ENCODE results near the gene ARSA.
"Not testable (repeated sequence)": the region's sequence is repeated elsewhere in the genome, so short reads cannot be mapped to it uniquely, and the experiment has no call there.

Gene ARSA

GRCh38 chr22:50656122-50657070 lies 28.4 kb upstream of the ARSA start:
- DNase-seq (ENCODE audit: low read depth): peak; percentile 24

GRCh38 chr22:50654664-50655063 lies 26.7 kb upstream of the ARSA start:
- not testable (repeated sequence) for DNase-seq (ENCODE audit: low read depth); H3K4me3 ChIP-seq (ENCODE audit: low read depth, low read length)

More at GRCh38 chr22:50656122-50657070, 28.4 kb upstream of the ARSA start:
- H3K4me3 ChIP-seq (ENCODE audit: low read depth, low read length): no peak overlapping the region

GRCh38 chr22:50653256-50653655 lies 25.3 kb upstream of the ARSA start:
- no peak overlapping the region for H3K4me3 ChIP-seq (ENCODE audit: low read depth, low read length)

GRCh38 chr22:50643821-50644101 lies 15.8 kb upstream of the ARSA start:
- not testable (repeated sequence) for H3K4me3 ChIP-seq (ENCODE audit: low read depth, low read length); DNase-seq (ENCODE audit: low read depth)

More at GRCh38 chr22:50653256-50653655, 25.3 kb upstream of the ARSA start:
- DNase-seq (ENCODE audit: low read depth): no peak

DNA sequence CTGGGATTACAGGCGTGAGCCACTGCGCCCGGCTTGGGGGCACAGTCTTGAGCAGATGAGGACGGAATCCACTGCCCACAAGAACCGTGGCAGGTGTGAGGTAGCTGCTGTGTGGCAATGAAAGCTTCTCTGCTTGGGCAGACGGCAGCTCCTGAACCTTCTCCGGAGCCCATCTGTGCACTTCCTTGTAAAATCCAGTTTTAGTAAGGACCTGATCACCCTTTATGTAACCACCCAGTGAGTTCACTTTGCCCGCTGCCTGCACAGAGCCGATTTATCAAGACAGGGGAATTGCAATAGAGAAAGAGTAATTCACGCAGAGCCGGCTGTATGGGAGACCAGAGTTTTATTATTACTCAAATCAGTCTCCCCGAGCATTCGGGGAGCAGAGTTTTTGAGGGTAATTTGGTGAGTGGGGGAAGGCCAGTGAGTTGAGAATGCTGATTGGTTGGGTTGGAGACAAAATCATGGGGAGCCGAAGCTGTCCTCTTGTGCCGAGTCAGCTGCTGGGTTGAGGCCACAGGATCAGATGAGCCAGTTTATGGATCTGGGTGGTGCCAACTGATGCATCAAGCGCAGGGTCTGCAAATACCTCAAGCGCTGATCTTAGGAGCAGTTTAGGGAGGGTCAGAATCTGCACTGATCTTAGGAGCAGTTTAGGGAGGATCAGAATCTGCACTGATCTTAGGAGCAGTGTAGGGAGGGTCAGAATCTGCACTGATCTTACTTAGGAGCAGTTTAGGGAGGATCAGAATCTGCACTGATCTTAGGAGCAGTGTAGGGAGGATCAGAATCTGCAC lies 15.3 kb upstream of the ARSA start:
- H3K4me3 ChIP-seq (ENCODE audit: low read depth, low read length); DNase-seq (ENCODE audit: low read depth): not testable (repeated sequence)

GRCh38 chr22:50641696-50642607 lies 14.0 kb upstream of the ARSA start:
- no peak overlapping the region for H3K4me3 ChIP-seq (ENCODE audit: low read depth, low read length)

GRCh38 chr22:50640857-50641647 lies 13.1 kb upstream of the ARSA start:
- DNase-seq (ENCODE audit: low read depth): no peak
- H3K4me3 ChIP-seq (ENCODE audit: low read depth, low read length): no peak overlapping the region

More at GRCh38 chr22:50641696-50642607, 14.0 kb upstream of the ARSA start:
- DNase-seq (ENCODE audit: low read depth): no peak

DNA sequence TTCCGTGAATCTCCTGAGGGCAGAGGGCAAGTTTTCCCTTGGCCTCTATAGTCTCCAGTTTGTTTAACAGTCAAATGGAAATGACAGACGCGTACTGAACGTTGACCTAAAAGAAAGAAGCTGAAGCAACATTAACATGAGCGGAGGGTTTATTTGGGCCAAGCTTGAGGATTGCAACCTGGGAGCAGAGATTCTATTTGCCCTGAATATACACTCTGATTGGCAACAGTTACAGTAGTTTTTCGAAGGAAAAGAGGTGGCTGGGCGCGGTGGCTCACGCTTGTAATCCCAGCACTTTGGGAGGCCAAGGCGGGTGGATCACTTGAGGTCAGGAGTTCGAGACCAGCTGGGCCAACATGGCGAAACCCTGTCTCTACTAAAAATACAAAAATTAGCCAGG lies 12.3 kb upstream of the ARSA start:
- not testable (repeated sequence) for DNase-seq (ENCODE audit: low read depth); H3K4me3 ChIP-seq (ENCODE audit: low read depth, low read length)

- DNase-seq (ENCODE audit: low read depth): no peak
- no peak overlapping the region for H3K4me3 ChIP-seq (ENCODE audit: low read depth, low read length)
Observed at GRCh38 chr22:50635591-50635990, 7.6 kb upstream of the ARSA start.

GRCh38 chr22:50633771-50634170 lies 5.8 kb upstream of the ARSA start:
- no peak overlapping the region for H3K4me3 ChIP-seq (ENCODE audit: low read depth, low read length)
- DNase-seq (ENCODE audit: low read depth): no peak

DNA sequence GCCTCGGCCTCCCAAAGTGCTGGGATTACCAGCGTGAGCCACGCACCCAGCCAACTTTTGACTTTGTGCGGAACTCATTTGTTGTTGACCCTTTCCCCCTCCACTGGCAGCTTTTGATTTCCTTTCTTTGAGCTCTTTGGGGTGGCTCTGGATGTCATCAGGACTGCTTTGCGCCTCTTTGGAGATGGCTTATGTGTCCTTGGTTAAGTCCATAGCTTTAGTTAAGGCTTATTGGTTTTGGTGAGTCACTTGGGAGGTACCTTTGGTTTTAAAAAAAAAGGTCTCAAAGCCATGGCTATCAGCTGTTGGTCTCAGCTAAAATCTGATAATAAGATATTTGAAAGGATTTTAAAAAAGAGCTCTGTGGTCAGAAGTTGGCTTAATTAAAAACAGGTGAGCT lies 5.1 kb upstream of the ARSA start:
- no peak for DNase-seq (ENCODE audit: low read depth)

GRCh38 chr22:50630376-50630775 lies 2.4 kb upstream of the ARSA start:
- no peak overlapping the region for H3K4me3 ChIP-seq (ENCODE audit: low read depth, low read length)
- no peak for DNase-seq (ENCODE audit: low read depth)

More for the DNA sequence above, 5.1 kb upstream of the ARSA start:
- no peak overlapping the region for H3K4me3 ChIP-seq (ENCODE audit: low read depth, low read length)

- peak overlapping the region; percentile 77 for H3K4me3 ChIP-seq (ENCODE audit: low read depth, low read length)
- no peak for DNase-seq (ENCODE audit: low read depth)
Observed at GRCh38 chr22:50628543-50629134, 687 bp upstream of the ARSA start.

DNA sequence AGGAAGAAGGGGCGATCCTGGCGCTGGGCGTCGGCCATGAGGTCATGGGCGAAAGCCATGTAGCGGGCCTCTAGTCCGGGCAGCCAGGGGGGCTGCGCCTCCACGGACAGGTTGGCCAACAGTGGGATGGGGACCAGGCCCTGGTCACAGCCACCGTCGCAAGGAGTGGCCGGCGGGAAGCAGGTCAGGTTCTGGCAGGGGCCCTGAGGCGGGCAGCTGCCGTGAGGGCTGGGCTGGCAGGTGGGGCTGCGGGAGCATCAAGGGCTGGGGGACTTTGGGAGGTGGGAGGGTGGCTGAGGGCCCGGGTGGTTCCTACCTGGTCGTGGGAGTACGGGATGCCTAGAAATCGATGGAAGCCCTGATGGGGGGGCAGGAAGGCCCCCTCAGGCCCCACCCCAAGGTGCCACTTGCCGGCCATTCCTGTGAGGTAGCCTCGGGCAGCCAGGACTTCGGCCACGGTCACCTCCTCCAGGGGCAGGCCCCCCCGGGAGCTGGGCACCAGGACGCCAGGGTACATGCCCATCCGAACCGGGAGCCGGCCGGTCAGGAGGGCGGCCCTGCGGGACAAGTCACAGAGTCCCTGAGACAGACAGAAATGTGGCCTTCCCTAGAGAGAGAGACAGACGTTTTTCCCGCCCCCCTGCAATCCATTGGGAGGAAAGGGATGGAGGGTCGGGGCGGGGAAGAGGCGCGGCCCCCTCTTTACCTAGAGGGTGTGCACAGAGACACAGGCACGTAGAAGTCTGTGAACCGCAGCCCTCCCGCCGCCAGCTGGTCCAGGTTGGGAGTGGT lies 906 bp downstream of the ARSA start:
- peak overlapping the region; percentile 77 for H3K4me3 ChIP-seq (ENCODE audit: low read depth, low read length)
- DNase-seq (ENCODE audit: low read depth): no peak

DNA sequence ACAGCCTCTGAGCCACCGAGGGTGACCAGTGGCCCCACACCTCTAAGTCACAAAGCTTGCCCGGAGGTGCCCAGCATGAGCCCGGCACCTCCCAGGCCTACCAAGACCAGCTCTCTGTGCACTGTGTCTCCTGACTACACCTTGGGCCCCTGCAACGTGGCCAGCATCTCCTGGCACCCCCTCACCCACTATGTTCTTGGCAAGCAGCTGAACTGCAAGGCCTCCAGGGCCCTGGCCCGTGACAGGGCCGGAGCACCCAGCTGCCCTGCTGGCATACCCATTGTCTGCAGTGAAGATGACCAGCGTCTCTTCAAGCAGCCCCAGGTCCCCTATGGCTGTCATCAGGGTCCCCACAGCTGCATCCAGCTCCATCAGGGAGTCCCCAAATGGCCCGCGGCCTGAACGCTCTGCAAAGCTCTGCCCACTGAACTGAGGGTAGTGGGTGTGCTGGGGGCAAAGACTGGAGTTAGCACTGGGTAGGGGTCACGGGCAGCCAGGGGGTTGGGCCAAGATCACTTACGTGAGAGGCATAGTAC lies 1.6 kb downstream of the ARSA start:
- DNase-seq (ENCODE audit: low read depth): no peak
- no peak overlapping the region for H3K4me3 ChIP-seq (ENCODE audit: low read depth, low read length)

GRCh38 chr22:50625568-50626313 lies 2.2 kb downstream of the ARSA start:
- no peak for DNase-seq (ENCODE audit: low read depth)
- H3K4me3 ChIP-seq (ENCODE audit: low read depth, low read length): no peak overlapping the region

- no peak overlapping the region for H3K4me3 ChIP-seq (ENCODE audit: low read depth, low read length)
Observed at GRCh38 chr22:50625131-50625567, 2.8 kb downstream of the ARSA start.

More at GRCh38 chr22:50625131-50625567, 2.8 kb downstream of the ARSA start:
- DNase-seq (ENCODE audit: low read depth): no peak

Data from skeletal muscle cell (primary cell).